NCI-H345 treated with DMSO at 0.1 percent for 48 hours (cell line): Measurements from ENCODE around the gene HOMER1.
"Not testable (repeated sequence)": the region's sequence is repeated elsewhere in the genome, so short reads cannot be mapped to it uniquely, and the experiment has no call there.

Source experiments
- DNase-seq: peaks from one replicate; lab custom pipeline; 2025; ENCODE audit not compliant: unreplicated experiment; lab: John Stamatoyannopoulos, UW

HOMER1 gene

GRCh38 chr5:79423296-79423695 is 90.6 kb downstream of the HOMER1 start:
- DNase-seq, result no peak

- no peak for DNase-seq
Measured at GRCh38 chr5:79420248-79420647, 93.7 kb downstream of the HOMER1 start.

- no peak for DNase-seq
Measured at GRCh38 chr5:79418276-79418675, 95.7 kb downstream of the HOMER1 start.

- no peak for DNase-seq
Measured at GRCh38 chr5:79417495-79417894, 96.4 kb downstream of the HOMER1 start.

- DNase-seq, result no peak
Measured at GRCh38 chr5:79416499-79416898, 97.4 kb downstream of the HOMER1 start.

GRCh38 chr5:79413112-79413511 is 100.8 kb downstream of the HOMER1 start:
- DNase-seq, result no peak

GRCh38 chr5:79408028-79408427 is 105.9 kb downstream of the HOMER1 start:
- no peak for DNase-seq

- no peak for DNase-seq
Measured at GRCh38 chr5:79407591-79407990, 106.3 kb downstream of the HOMER1 start.

- DNase-seq, result no peak
Measured at GRCh38 chr5:79401216-79401615, 112.7 kb downstream of the HOMER1 start.

- DNase-seq, result no peak
Measured at GRCh38 chr5:79399046-79399445, 114.9 kb downstream of the HOMER1 start.

- DNase-seq, result no peak
Measured at GRCh38 chr5:79397080-79397479, 116.9 kb downstream of the HOMER1 start.

- DNase-seq, result no peak
Measured at GRCh38 chr5:79396265-79396664, 117.7 kb downstream of the HOMER1 start.

GRCh38 chr5:79395296-79395695 is 118.6 kb downstream of the HOMER1 start:
- no peak for DNase-seq

GRCh38 chr5:79392776-79393175 is 121.2 kb downstream of the HOMER1 start:
- no peak for DNase-seq

- no peak for DNase-seq
Measured at GRCh38 chr5:79386679-79387078, 127.3 kb downstream of the HOMER1 start.

GRCh38 chr5:79385126-79385525 is 128.8 kb downstream of the HOMER1 start:
- DNase-seq, result not testable (repeated sequence)

GRCh38 chr5:79378510-79379186 is 135.3 kb downstream of the HOMER1 start:
- DNase-seq, result no peak

GRCh38 chr5:79357398-79357797 is 156.5 kb downstream of the HOMER1 start:
- DNase-seq, result no peak

- no peak for DNase-seq
Measured at GRCh38 chr5:79349881-79350280, 164.1 kb downstream of the HOMER1 start.

GRCh38 chr5:79349047-79349446 is 164.9 kb downstream of the HOMER1 start:
- no peak for DNase-seq

GRCh38 chr5:79346420-79346824 is 167.5 kb downstream of the HOMER1 start:
- DNase-seq, result no peak

- DNase-seq, result no peak
Measured at GRCh38 chr5:79333852-79334557, 179.9 kb downstream of the HOMER1 start.

GRCh38 chr5:79330071-79330470 is 183.9 kb downstream of the HOMER1 start:
- no peak for DNase-seq
